HepG2 (cell line): ENCODE measurements around the gene MXRA8. TPM values are rescaled to one million over a fixed set of nuclear protein-coding genes. Genes with fewer than 3 reads are reported as not detected.
A peak's percentile ranks its signal among the peaks of the same experiment; 100 is the strongest.

Experiments used
- ADNP ChIP-seq: sonication (generic); formaldehyde crosslinking; IDR thresholded peaks from 2 replicates; pipeline ENCODE4 v1.4.0; 2020; ENCODE audit warnings: missing genetic modification reagents
- DR1 ChIP-seq: sonication (generic); formaldehyde crosslinking; IDR thresholded peaks from 2 replicates; pipeline ENCODE4 v1.8.0; 2021; ENCODE audit warnings: mild to moderate bottlenecking, missing genetic modification reagents, inconsistent platforms
- FOXO4 ChIP-seq: sonication (generic); formaldehyde crosslinking; conservative IDR thresholded peaks from 2 replicates; pipeline ENCODE4 v1.8.1; 2023; ENCODE audit warnings: missing genetic modification reagents
- HOXA3 ChIP-seq: sonication (generic); formaldehyde crosslinking; IDR thresholded peaks from 2 replicates; pipeline ENCODE4 v1.5.0; 2020; ENCODE audit warnings: missing genetic modification reagents
- HOXA5 ChIP-seq: sonication (generic); formaldehyde crosslinking; IDR thresholded peaks from 2 replicates; pipeline ENCODE4 v1.4.0; 2020; ENCODE audit warnings: missing genetic modification reagents
- KDM3A ChIP-seq: IDR thresholded peaks from 2 replicates; pipeline ENCODE4 v1.6.1; 2018; ENCODE audit warnings: low read depth, missing compliant biosample characterization
- MBD4 ChIP-seq: IDR thresholded peaks from 2 replicates; pipeline ENCODE4 v1.6.1; 2012; ENCODE audit warnings: low read length, inconsistent platforms, borderline replicate concordance
- NRL ChIP-seq: sonication (generic); formaldehyde crosslinking; IDR thresholded peaks from 2 replicates; pipeline ENCODE4 v1.5.0; 2020; ENCODE audit warnings: missing genetic modification reagents, mild to moderate bottlenecking, moderate library complexity, borderline replicate concordance
- POGK ChIP-seq: sonication (generic); formaldehyde crosslinking; conservative IDR thresholded peaks from 2 replicates; pipeline ENCODE4 v1.8.0; 2022; ENCODE audit warnings: mild to moderate bottlenecking, moderate library complexity, missing genetic modification reagents
- REXO4 ChIP-seq: sonication (generic); formaldehyde crosslinking; IDR thresholded peaks from 2 replicates; pipeline ENCODE4 v1.8.0; 2022; ENCODE audit warnings: missing genetic modification reagents, mild to moderate bottlenecking, borderline replicate concordance
- SRF ChIP-seq: IDR thresholded peaks from 2 replicates; pipeline ENCODE4 v1.6.1; 2011; ENCODE audit warnings: mild to moderate bottlenecking, low read depth, low read length, moderate library complexity
- SRSF1 ChIP-seq: fragments of 200-400 bp; formaldehyde crosslinking; optimal IDR thresholded peaks from 2 replicates; pipeline ENCODE3; 2017; ENCODE audit warnings: mild to moderate bottlenecking, low read depth, low read length, moderate library complexity
- SSRP1 ChIP-seq: IDR thresholded peaks from 2 replicates; pipeline ENCODE4 v1.6.1; 2016; ENCODE audit warnings: control low read depth
- ZBTB8A ChIP-seq: sonication (generic); formaldehyde crosslinking; IDR thresholded peaks from 2 replicates; pipeline ENCODE4 v1.4.0; 2020; ENCODE audit warnings: mild to moderate bottlenecking, low read depth, missing genetic modification reagents, borderline replicate concordance
- ZFP1 ChIP-seq: IDR thresholded peaks from 2 replicates; pipeline ENCODE4 v1.6.1; 2016
- ZNF24 ChIP-seq: fragments of 450-650 bp; IDR thresholded peaks from 2 replicates; pipeline ENCODE4 v1.6.1; 2017; ENCODE audit warnings: antibody characterized with exemption, mild to moderate bottlenecking
- ZNF317 ChIP-seq: sonication (generic); formaldehyde crosslinking; IDR thresholded peaks from 2 replicates; pipeline ENCODE4 v1.5.0; 2020; ENCODE audit warnings: mild to moderate bottlenecking, missing genetic modification reagents
- ZNF337 ChIP-seq: sonication (generic); formaldehyde crosslinking; IDR thresholded peaks from 2 replicates; pipeline ENCODE4 v1.5.1; 2020; ENCODE audit warnings: missing genetic modification reagents, low read depth, mild to moderate bottlenecking, borderline replicate concordance
- ZNF350 ChIP-seq: sonication (generic); formaldehyde crosslinking; IDR thresholded peaks from 2 replicates; pipeline ENCODE4 v1.4.0; 2020; ENCODE audit warnings: mild to moderate bottlenecking, low read depth, missing genetic modification reagents, borderline replicate concordance
- ZNF724P ChIP-seq: sonication (generic); formaldehyde crosslinking; IDR thresholded peaks from 2 replicates; pipeline ENCODE4 v1.8.0; 2022; ENCODE audit warnings: missing genetic modification reagents, borderline replicate concordance
- polyA plus RNA-seq, 8 experiments: library from polyadenylated mRNA; depleted of rRNA in 3 of 8; stranded (reverse) in 7 of 8; unstranded in 1 of 8; fragments of >200 nt; fragmentation: Illumina TruSeq in 4 of 8; extraction: Trizol in 4 of 8; gene quantifications; 2 replicates each; pipeline versions ENCODE4 v1.2.1 to v1.2.3, GENCODE V29; 2011 to 2016; ENCODE audit warnings: low read depth in 4 of 8, missing spikeins in 1 of 8, mixed read lengths in 1 of 8; ENCODE audit not compliant: insufficient read depth in 1 of 8
- total RNA-seq, 5 experiments: library from RNA; depleted of rRNA; stranded (reverse); fragments of >200 nt; fragmentation: Illumina TruSeq; extraction: Trizol; gene quantifications; 2 replicates each; pipeline ENCODE4 v1.2.3, GENCODE V29; 2016; ENCODE audit warnings: low read depth in 1 of 5
- TF ChIP-seq, protein P1 (sequence below): sonication (generic); formaldehyde crosslinking; IDR thresholded peaks from 2 replicates; pipeline ENCODE4 v1.4.0; 2020; ENCODE audit warnings: missing genetic modification reagents
- TF ChIP-seq, protein P2 (sequence below): sonication (generic); formaldehyde crosslinking; IDR thresholded peaks from 2 replicates; pipeline ENCODE4 v1.5.0; 2020; ENCODE audit warnings: mild to moderate bottlenecking, missing genetic modification reagents
- TF ChIP-seq, protein P3 (sequence below), 2 experiments: fragments of 450-650 bp in 1 of 2; sonication (generic) in 1 of 2; formaldehyde crosslinking; IDR thresholded peaks; 2 replicates each; pipeline versions ENCODE4 v1.5.0 to v1.8.0; 2020 to 2022; ENCODE audit warnings: mild to moderate bottlenecking in 1 of 2, missing genetic modification reagents in 1 of 2

Gene MXRA8
- total and polyA plus RNA-seq, 2 of the 13 experiments (the other 11 are each of a cell fraction or from before 2014, with no cell fraction given): 19.8 to 44.8 TPM

GRCh38 chr1:1306661-1307260 lies 51.6 kb downstream of the MXRA8 start (continued):
- TF ChIP-seq, protein P1, sequence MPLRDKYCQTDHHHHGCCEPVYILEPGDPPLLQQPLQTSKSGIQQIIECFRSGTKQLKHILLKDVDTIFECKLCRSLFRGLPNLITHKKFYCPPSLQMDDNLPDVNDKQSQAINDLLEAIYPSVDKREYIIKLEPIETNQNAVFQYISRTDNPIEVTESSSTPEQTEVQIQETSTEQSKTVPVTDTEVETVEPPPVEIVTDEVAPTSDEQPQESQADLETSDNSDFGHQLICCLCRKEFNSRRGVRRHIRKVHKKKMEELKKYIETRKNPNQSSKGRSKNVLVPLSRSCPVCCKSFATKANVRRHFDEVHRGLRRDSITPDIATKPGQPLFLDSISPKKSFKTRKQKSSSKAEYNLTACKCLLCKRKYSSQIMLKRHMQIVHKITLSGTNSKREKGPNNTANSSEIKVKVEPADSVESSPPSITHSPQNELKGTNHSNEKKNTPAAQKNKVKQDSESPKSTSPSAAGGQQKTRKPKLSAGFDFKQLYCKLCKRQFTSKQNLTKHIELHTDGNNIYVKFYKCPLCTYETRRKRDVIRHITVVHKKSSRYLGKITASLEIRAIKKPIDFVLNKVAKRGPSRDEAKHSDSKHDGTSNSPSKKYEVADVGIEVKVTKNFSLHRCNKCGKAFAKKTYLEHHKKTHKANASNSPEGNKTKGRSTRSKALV (CRISPR knock-in tag): no peak
- TF ChIP-seq DR1 (no peak; the same call in 1 of the 2 replicates), ZNF317 (CRISPR knock-in tag) (no peak), ZNF337 (CRISPR knock-in tag) (no peak), MBD4 (no peak), HOXA3 (CRISPR knock-in tag) (peak; percentile 74), REXO4 (CRISPR knock-in tag) (no peak), ADNP (CRISPR knock-in tag) (no peak), HOXA5 (CRISPR knock-in tag) (no peak), ZNF24 (no peak), ZNF724P (no peak), SRSF1 (no peak), NRL (CRISPR knock-in tag) (peak; percentile 72), ZFP1 (CRISPR knock-in tag) (no peak), ZBTB8A (CRISPR knock-in tag) (no peak), ZNF350 (no peak), KDM3A (no peak), SRF (no peak), FOXO4 (CRISPR knock-in tag) (no peak), SSRP1 (CRISPR knock-in tag) (no peak), POGK (CRISPR knock-in tag) (0 out of 2 replicates have a peak, but pooled peaks have one; percentile 50)
- TF ChIP-seq, protein P2, sequence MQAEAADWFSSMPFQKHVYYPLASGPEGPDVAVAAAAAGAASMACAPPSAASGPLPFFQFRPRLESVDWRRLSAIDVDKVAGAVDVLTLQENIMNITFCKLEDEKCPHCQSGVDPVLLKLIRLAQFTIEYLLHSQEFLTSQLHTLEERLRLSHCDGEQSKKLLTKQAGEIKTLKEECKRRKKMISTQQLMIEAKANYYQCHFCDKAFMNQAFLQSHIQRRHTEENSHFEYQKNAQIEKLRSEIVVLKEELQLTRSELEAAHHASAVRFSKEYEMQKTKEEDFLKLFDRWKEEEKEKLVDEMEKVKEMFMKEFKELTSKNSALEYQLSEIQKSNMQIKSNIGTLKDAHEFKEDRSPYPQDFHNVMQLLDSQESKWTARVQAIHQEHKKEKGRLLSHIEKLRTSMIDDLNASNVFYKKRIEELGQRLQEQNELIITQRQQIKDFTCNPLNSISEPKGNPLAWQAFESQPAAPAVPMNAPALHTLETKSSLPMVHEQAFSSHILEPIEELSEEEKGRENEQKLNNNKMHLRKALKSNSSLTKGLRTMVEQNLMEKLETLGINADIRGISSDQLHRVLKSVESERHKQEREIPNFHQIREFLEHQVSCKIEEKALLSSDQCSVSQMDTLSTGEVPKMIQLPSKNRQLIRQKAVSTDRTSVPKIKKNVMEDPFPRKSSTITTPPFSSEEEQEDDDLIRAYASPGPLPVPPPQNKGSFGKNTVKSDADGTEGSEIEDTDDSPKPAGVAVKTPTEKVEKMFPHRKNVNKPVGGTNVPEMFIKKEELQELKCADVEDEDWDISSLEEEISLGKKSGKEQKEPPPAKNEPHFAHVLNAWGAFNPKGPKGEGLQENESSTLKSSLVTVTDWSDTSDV: no peak
- TF ChIP-seq, protein P3, sequence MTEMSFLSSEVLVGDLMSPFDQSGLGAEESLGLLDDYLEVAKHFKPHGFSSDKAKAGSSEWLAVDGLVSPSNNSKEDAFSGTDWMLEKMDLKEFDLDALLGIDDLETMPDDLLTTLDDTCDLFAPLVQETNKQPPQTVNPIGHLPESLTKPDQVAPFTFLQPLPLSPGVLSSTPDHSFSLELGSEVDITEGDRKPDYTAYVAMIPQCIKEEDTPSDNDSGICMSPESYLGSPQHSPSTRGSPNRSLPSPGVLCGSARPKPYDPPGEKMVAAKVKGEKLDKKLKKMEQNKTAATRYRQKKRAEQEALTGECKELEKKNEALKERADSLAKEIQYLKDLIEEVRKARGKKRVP (CRISPR knock-in tag; IDR thresholded peaks at IDR 0.05): no peak
